ENCODE measurements around the gene CAPN5.

- TF ChIP-seq KDM5A (IDR thresholded peaks at IDR 0.05; ENCODE audit: borderline replicate concordance, low read length) (no peak), SMAD9 (CRISPR knock-in tag; IDR thresholded peaks at IDR 0.05) (no peak), SCMH1 (CRISPR knock-in tag; IDR thresholded peaks at IDR 0.05; ENCODE audit: borderline replicate concordance) (no peak), RBM22 (optimal IDR thresholded peaks at IDR 0.05; ENCODE audit: low read length) (no peak), NFRKB (IDR thresholded peaks at IDR 0.05) (no peak), ELF3 (CRISPR knock-in tag; IDR thresholded peaks at IDR 0.05) (no peak)
Measured at GRCh38 chr11:77150836-77151235, 84.1 kb downstream of the CAPN5 start.

All from HepG2 (cell line).